IPS-20b (cell line): ENCODE results near the gene NXT1.
A peak's percentile ranks its signal among the peaks of the same experiment; 100 is the strongest.
"Not testable (repeated sequence)": the region's sequence is repeated elsewhere in the genome, so short reads cannot be mapped to it uniquely, and the experiment has no call there.

Experiments used
- H3K27ac ChIP-seq: one replicate; pipeline ENCODE4 v1.5.1; 2013; ENCODE audit warnings: low read length
- H3K27me3 ChIP-seq: 2 replicates; pipeline ENCODE4 v1.6.1; 2013; ENCODE audit warnings: mild to moderate bottlenecking, low read length, inconsistent platforms; ENCODE audit not compliant: insufficient read depth
- H3K36me3 ChIP-seq: 2 replicates; pipeline ENCODE4 v1.6.1; 2013; ENCODE audit warnings: low read depth, mild to moderate bottlenecking, inconsistent platforms, low read length, moderate library complexity; ENCODE audit not compliant: insufficient read depth
- H3K4me1 ChIP-seq: 2 replicates; pipeline ENCODE4 v1.6.1; 2013; ENCODE audit warnings: mild to moderate bottlenecking, control low read depth, inconsistent platforms, low read length, moderate library complexity; ENCODE audit not compliant: insufficient read depth
- H3K4me3 ChIP-seq: 2 replicates; pipeline ENCODE4 v1.5.1; 2013; ENCODE audit warnings: mild to moderate bottlenecking, low read length, inconsistent platforms
- H3K9ac ChIP-seq: 2 replicates; pipeline ENCODE4 v1.6.1; 2013; ENCODE audit warnings: low read depth, mild to moderate bottlenecking, inconsistent platforms, low read length, moderate library complexity
- H3K9me3 ChIP-seq: 2 replicates; pipeline ENCODE4 v1.6.1; 2013; ENCODE audit warnings: mild to moderate bottlenecking, low read depth, low read length, inconsistent platforms; ENCODE audit not compliant: insufficient read depth

The NXT1 gene

GRCh38 chr20:23347791-23348190 is 2.8 kb upstream of the NXT1 start:
- Histone ChIP-seq H3K4me1 (peaks cover 15% of the 10 kb centered on the region; the same call in 1 of the 2 replicates), H3K36me3 (no peaks in the 10 kb centered on the region), H3K9ac (no peak overlapping the region), H3K27ac (no peak overlapping the region), H3K27me3 (no peaks in the 10 kb centered on the region), H3K4me3 (no peak overlapping the region), H3K9me3 (no peaks in the 10 kb centered on the region)

- H3K36me3 ChIP-seq, H3K27ac ChIP-seq, H3K9me3 ChIP-seq, H3K27me3 ChIP-seq: not testable (repeated sequence)
- H3K9ac ChIP-seq, result peak overlapping the region; percentile 91; the same call in 1 of the 2 replicates
- peak overlapping the region; percentile 96; the same call in 1 of the 2 replicates for H3K4me3 ChIP-seq
- peaks cover 15% of the 10 kb centered on the region; the same call in 1 of the 2 replicates for H3K4me1 ChIP-seq
Measured at GRCh38 chr20:23348510-23348909, 2.1 kb upstream of the NXT1 start.

- Histone ChIP-seq H3K4me1 (peaks cover 15% of the 10 kb centered on the region; the same call in 1 of the 2 replicates), H3K27ac (peak overlapping the region; percentile 72), H3K9me3 (no peaks in the 10 kb centered on the region), H3K27me3 (no peaks in the 10 kb centered on the region), H3K4me3 (peak overlapping the region; percentile 96), H3K36me3 (peaks cover 10% of the 10 kb centered on the region), H3K9ac (peak overlapping the region; percentile 91; the same call in 1 of the 2 replicates)
Measured at GRCh38 chr20:23349338-23350195, 1.0 kb upstream of the NXT1 start.

- Histone ChIP-seq H3K9me3 (no peaks in the 10 kb centered on the region), H3K9ac (peak overlapping the region; percentile 91; the same call in 1 of the 2 replicates), H3K36me3 (peaks cover 21% of the 10 kb centered on the region), H3K27me3 (no peaks in the 10 kb centered on the region), H3K27ac (no peak overlapping the region), H3K4me1 (peaks cover 19% of the 10 kb centered on the region; the same call in 1 of the 2 replicates), H3K4me3 (peak overlapping the region; percentile 96)
Measured at GRCh38 chr20:23350904-23351838, 580 bp downstream of the NXT1 start.

- no peaks in the 10 kb centered on the region for H3K9me3 ChIP-seq
- H3K27me3 ChIP-seq, result no peaks in the 10 kb centered on the region
- H3K9ac ChIP-seq, result no peak overlapping the region
Measured at GRCh38 chr20:23356203-23356602, 5.6 kb downstream of the NXT1 start.

GRCh38 chr20:23357767-23358562 is 7.4 kb downstream of the NXT1 start:
- peak overlapping the region; percentile 88 for H3K9ac ChIP-seq
- H3K4me1 ChIP-seq, result peaks cover 17% of the 10 kb centered on the region; the same call in 1 of the 2 replicates
- H3K9me3 ChIP-seq, result no peaks in the 10 kb centered on the region
- peak overlapping the region; percentile 94 for H3K27ac ChIP-seq
- peaks cover 21% of the 10 kb centered on the region for H3K36me3 ChIP-seq
- H3K4me3 ChIP-seq, result peak overlapping the region; percentile 84
- no peaks in the 10 kb centered on the region for H3K27me3 ChIP-seq

More at GRCh38 chr20:23356203-23356602, 5.6 kb downstream of the NXT1 start:
- Histone ChIP-seq H3K36me3 (peaks cover 21% of the 10 kb centered on the region), H3K4me1 (peaks cover 17% of the 10 kb centered on the region; the same call in 1 of the 2 replicates), H3K4me3 (peak overlapping the region; percentile 30; the same call in 1 of the 2 replicates), H3K27ac (no peak overlapping the region)

- Histone ChIP-seq H3K9ac (peak overlapping the region; percentile 48; the same call in 1 of the 2 replicates), H3K9me3 (no peaks in the 10 kb centered on the region), H3K27ac (no peak overlapping the region), H3K4me1 (peaks cover 22% of the 10 kb centered on the region; the same call in 1 of the 2 replicates), H3K36me3 (peaks cover 21% of the 10 kb centered on the region), H3K27me3 (no peaks in the 10 kb centered on the region), H3K4me3 (peak overlapping the region; percentile 65)
Measured at GRCh38 chr20:23358563-23358906, 7.9 kb downstream of the NXT1 start.

- peaks cover 22% of the 10 kb centered on the region; the same call in 1 of the 2 replicates for H3K4me1 ChIP-seq
- H3K27me3 ChIP-seq, result no peaks in the 10 kb centered on the region
- H3K9me3 ChIP-seq, result no peaks in the 10 kb centered on the region
- H3K9ac ChIP-seq, result no peak overlapping the region
- no peak overlapping the region for H3K27ac ChIP-seq
- H3K4me3 ChIP-seq, result no peak overlapping the region
- H3K36me3 ChIP-seq, result peaks cover 17% of the 10 kb centered on the region
Measured at GRCh38 chr20:23358923-23359593, 8.5 kb downstream of the NXT1 start.

- Histone ChIP-seq H3K9ac (peak overlapping the region; percentile 96; the same call in 1 of the 2 replicates), H3K9me3 (no peaks in the 10 kb centered on the region), H3K4me1 (peaks cover 22% of the 10 kb centered on the region; the same call in 1 of the 2 replicates), H3K4me3 (peak overlapping the region; percentile 86), H3K36me3 (peaks cover 16% of the 10 kb centered on the region), H3K27ac (no peak overlapping the region), H3K27me3 (no peaks in the 10 kb centered on the region)
Measured at GRCh38 chr20:23360531-23360930, 9.9 kb downstream of the NXT1 start.

- Histone ChIP-seq H3K4me3 (peak overlapping the region; percentile 86), H3K9ac (peak overlapping the region; percentile 96), H3K9me3 (no peaks in the 10 kb centered on the region), H3K4me1 (peaks cover 19% of the 10 kb centered on the region; the same call in 1 of the 2 replicates), H3K27ac (peak overlapping the region; percentile 45), H3K27me3 (no peaks in the 10 kb centered on the region), H3K36me3 (peaks cover 15% of the 10 kb centered on the region)
Measured at GRCh38 chr20:23361119-23361475, 10.5 kb downstream of the NXT1 start.
